Keratinocyte (primary cell): ENCODE data around the gene CASZ1. TPM values are rescaled to one million over a fixed set of nuclear protein-coding genes. Genes with fewer than 3 reads are reported as not detected.

Source experiments
- DNase-seq: peaks from one replicate; pipeline ENCODE4 v3.0.0-alpha.2; 2011; ENCODE audit warnings: low read depth, missing footprints, low spot score
- FAIRE-seq: peaks from 2 replicates; lab custom pipeline; 2011; peaks lifted over from hg19 to GRCh38; lab: Jason Lieb, UNC
- H2AFZ ChIP-seq: 2 replicates; pipeline ENCODE4 v1.6.0; 2012; ENCODE audit warnings: low read length, control low read depth, inconsistent platforms; ENCODE audit not compliant: control insufficient read depth
- H3K27ac ChIP-seq: 2 replicates; pipeline ENCODE4 v1.5.1; 2011; ENCODE audit warnings: low read length; ENCODE audit not compliant: control insufficient read depth, insufficient read depth
- H3K27me3 ChIP-seq: 3 replicates; pipeline ENCODE4 v1.6.0; 2011; ENCODE audit warnings: low read length; ENCODE audit not compliant: control insufficient read depth, insufficient read depth; ENCODE audit errors: extremely low read depth
- H3K36me3 ChIP-seq, 2 experiments: 2 replicates in 1 of 2; 3 replicates in 1 of 2; pipeline ENCODE4 v1.5.1; 2011; ENCODE audit warnings: low read length in 2 of 2, mild to moderate bottlenecking in 1 of 2; ENCODE audit not compliant: control insufficient read depth in 2 of 2, insufficient read depth in 2 of 2; ENCODE audit errors: extremely low read depth in 1 of 2
- H3K4me1 ChIP-seq: 3 replicates; pipeline ENCODE4 v1.5.1; 2011; ENCODE audit warnings: low read length; ENCODE audit not compliant: control insufficient read depth, insufficient read depth; ENCODE audit errors: extremely low read depth
- H3K4me2 ChIP-seq: 3 replicates; pipeline ENCODE4 v1.6.0; 2011; ENCODE audit warnings: low read depth, low read length; ENCODE audit not compliant: control insufficient read depth, insufficient read depth; ENCODE audit errors: extremely low read depth
- H3K4me3 ChIP-seq, 3 experiments: fragments of 200-600 bp in 1 of 3; sonication (generic) in 1 of 3; 2 replicates in 2 of 3; 3 replicates in 1 of 3; pipeline ENCODE4 v1.5.1; 2011 to 2016; ENCODE audit warnings: low read length in 3 of 3, mild to moderate bottlenecking in 3 of 3, control low read depth in 2 of 3, inconsistent platforms in 1 of 3, low read depth in 1 of 3, mixed read lengths in 1 of 3, mixed run types in 1 of 3, moderate library complexity in 1 of 3; ENCODE audit not compliant: control insufficient read depth in 2 of 3, insufficient read depth in 2 of 3; ENCODE audit errors: extremely low read depth in 1 of 3
- H3K79me2 ChIP-seq: 2 replicates; pipeline ENCODE4 v1.6.0; 2012; ENCODE audit warnings: low read length; ENCODE audit not compliant: control insufficient read depth, insufficient read depth
- H3K9ac ChIP-seq: 3 replicates; pipeline ENCODE4 v1.6.0; 2011; ENCODE audit warnings: low read length; ENCODE audit not compliant: control insufficient read depth, insufficient read depth; ENCODE audit errors: extremely low read depth
- H3K9me1 ChIP-seq: 3 replicates; pipeline ENCODE4 v1.6.0; 2011; ENCODE audit warnings: low read length; ENCODE audit not compliant: control insufficient read depth, insufficient read depth; ENCODE audit errors: extremely low read depth
- H3K9me3 ChIP-seq: 2 replicates; pipeline ENCODE4 v1.5.1; 2012; ENCODE audit warnings: low read depth, low read length; ENCODE audit not compliant: control insufficient read depth
- H4K20me1 ChIP-seq: 3 replicates; pipeline ENCODE4 v1.6.0; 2011; ENCODE audit warnings: low read length; ENCODE audit not compliant: control insufficient read depth, insufficient read depth; ENCODE audit errors: extremely low read depth
- CTCF ChIP-seq, 3 experiments: IDR thresholded peaks in 1 of 3; conservative IDR thresholded peaks in 1 of 3; optimal IDR thresholded peaks in 1 of 3; 2 replicates in 2 of 3; 3 replicates in 1 of 3; pipeline versions ENCODE3 to v1.5.1; 2011; ENCODE audit warnings: low read length in 3 of 3, mild to moderate bottlenecking in 3 of 3, moderate library complexity in 2 of 3, control low read depth in 1 of 3, inconsistent platforms in 1 of 3; ENCODE audit not compliant: insufficient read depth in 2 of 3; ENCODE audit errors: extremely low read depth in 1 of 3
- EZH2 ChIP-seq: IDR thresholded peaks from one replicate; pipeline ENCODE4 v1.6.1; 2012; ENCODE audit warnings: inconsistent platforms, mild to moderate bottlenecking, low read length, moderate library complexity
- dilution Hi-C: fragments of 300-500 bp; cut with MboI; formaldehyde crosslinking; loops from one replicate; pipeline ENCODE4 v1.7.0; 2020; ENCODE audit warnings: low sequenced_read_pairs; ENCODE audit not compliant: extremely low pct_ligation_motif_present
- polyA plus RNA-seq, 5 experiments: library from polyadenylated mRNA; depleted of rRNA in 3 of 5; stranded (reverse) in 3 of 5; stranded (forward) in 1 of 5; unstranded in 1 of 5; fragments of >200 nt; gene quantifications; 1 replicate in 1 of 5; 2 replicates in 3 of 5; 3 replicates in 1 of 5; pipeline versions ENCODE4 v1.2.1 to v1.2.3, GENCODE V29; 2011 to 2012; ENCODE audit warnings: missing spikeins in 2 of 5, low read depth in 1 of 5, low replicate concordance in 1 of 5

Gene CASZ1
- polyA plus RNA-seq, 1 donor (not counting 4 experiments of a cell fraction or from before 2014, with no cell fraction given) = 2.8 TPM

GRCh38 chr1:10808441-10808840 is 12.0 kb upstream of the CASZ1 start:
- Histone ChIP-seq H3K9me1 (no peaks in the 10 kb centered on the region), H3K9ac (no peak overlapping the region), H3K79me2 (no peaks in the 10 kb centered on the region), H3K4me3 (no peak overlapping the region), H2AFZ (no peak overlapping the region), H3K27ac (no peak overlapping the region), H3K4me2 (no peak overlapping the region), H3K36me3 (no peaks in the 10 kb centered on the region), H3K27me3 (peaks cover 4% of the 10 kb centered on the region), H3K9me3 (no peaks in the 10 kb centered on the region), H4K20me1 (no peaks in the 10 kb centered on the region), H3K4me1 (peaks cover 15% of the 10 kb centered on the region)
- no peak for DNase-seq
- no peak for FAIRE-seq
- dilution Hi-C loops = no loop called here
- TF ChIP-seq CTCF (optimal IDR thresholded peaks at IDR 0.05 in 1 of 3, IDR thresholded peaks at IDR 0.05 in 1 of 3, conservative IDR thresholded peaks at IDR 0.05 in 1 of 3; ENCODE audit: extremely low read depth in 1 of 3, insufficient read depth in 2 of 3, low read length in 3 of 3) (no peak), EZH2 (no peak)

- Histone ChIP-seq H2AFZ (no peak overlapping the region), H3K4me3 (no peak overlapping the region), H3K36me3 (no peaks in the 10 kb centered on the region), H3K9me3 (no peaks in the 10 kb centered on the region), H3K9ac (no peak overlapping the region), H3K4me1 (peaks cover 22% of the 10 kb centered on the region), H4K20me1 (no peaks in the 10 kb centered on the region), H3K4me2 (no peak overlapping the region), H3K9me1 (no peaks in the 10 kb centered on the region), H3K27me3 (peaks cover 4% of the 10 kb centered on the region), H3K79me2 (no peaks in the 10 kb centered on the region), H3K27ac (no peak overlapping the region)
- FAIRE-seq (no peak), DNase-seq (no peak)
- dilution Hi-C loops = no loop called here
- TF ChIP-seq CTCF (optimal IDR thresholded peaks at IDR 0.05 in 1 of 3, IDR thresholded peaks at IDR 0.05 in 1 of 3, conservative IDR thresholded peaks at IDR 0.05 in 1 of 3; ENCODE audit: extremely low read depth in 1 of 3, insufficient read depth in 2 of 3, low read length in 3 of 3) (no peak), EZH2 (no peak)
Observed at GRCh38 chr1:10806966-10807365, 10.5 kb upstream of the CASZ1 start.
